Sigmoid colon (tissue), 4 donors: ENCODE data around the gene POP5.

Source experiments
- EP300 ChIP-seq, 4 donors: sonication (generic); formaldehyde crosslinking; IDR thresholded peaks; one replicate each; pipeline ENCODE4 v1.6.1; 2017; ENCODE audit warnings: antibody characterized with exemption in 4 of 4
- POLR2A ChIP-seq, 2 donors: fragments of 450-650 bp; IDR thresholded peaks; one replicate each; pipeline ENCODE4 v1.6.1; 2016; ENCODE audit warnings: antibody characterized with exemption in 2 of 2, mild to moderate bottlenecking in 2 of 2, moderate library complexity in 2 of 2
- POLR2AphosphoS5 ChIP-seq, 4 donors: sonication (generic); formaldehyde crosslinking; IDR thresholded peaks; one replicate each; pipeline ENCODE4 v1.6.1; 2017; ENCODE audit warnings: antibody characterized with exemption in 4 of 4
- TF ChIP-seq, protein P1 (sequence below), 4 experiments: fragments of 450-650 bp in 3 of 4; fragments of 200-600 bp in 1 of 4; IDR thresholded peaks; one replicate each; pipeline ENCODE4 v1.5.1; 2016 to 2019; ENCODE audit warnings: antibody characterized with exemption in 4 of 4, mild to moderate bottlenecking in 3 of 4, moderate library complexity in 2 of 4

DNA sequence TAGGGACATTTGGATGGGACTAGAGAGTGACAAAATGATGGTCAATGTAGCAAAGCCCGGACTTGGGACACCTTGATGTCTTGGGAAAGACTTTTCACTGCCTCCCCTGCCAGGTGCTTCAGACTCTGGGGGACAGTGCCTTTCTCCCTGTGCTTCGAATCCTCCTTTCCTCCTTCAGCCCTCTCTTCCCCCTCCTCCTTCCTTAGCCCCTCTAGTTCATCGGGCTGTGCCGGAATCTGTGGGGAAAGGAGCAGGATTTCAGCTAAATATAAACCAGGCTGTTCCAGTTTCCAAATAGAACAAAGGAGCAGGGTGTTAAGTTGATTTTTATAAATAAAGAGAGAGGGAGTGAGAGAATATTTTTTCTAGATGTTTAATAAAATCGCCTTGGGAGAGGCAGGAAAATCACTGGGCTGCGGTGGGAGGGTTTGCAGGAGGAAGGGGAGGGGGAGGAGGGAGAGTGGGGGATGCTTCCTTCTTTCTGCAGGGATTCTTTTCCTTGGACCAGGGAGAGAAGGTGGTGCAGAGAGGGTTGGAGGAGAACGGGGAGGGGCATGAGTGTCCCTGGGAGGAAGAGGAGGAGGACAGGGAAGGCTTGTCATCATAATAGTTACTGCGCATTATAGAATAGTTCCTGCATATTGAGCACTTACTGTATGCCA lies 37.9 kb upstream of the POP5 start:
- no peak for TF ChIP-seq POLR2AphosphoS5 (IDR thresholded peaks at IDR 0.05)
- TF ChIP-seq, protein P1, sequence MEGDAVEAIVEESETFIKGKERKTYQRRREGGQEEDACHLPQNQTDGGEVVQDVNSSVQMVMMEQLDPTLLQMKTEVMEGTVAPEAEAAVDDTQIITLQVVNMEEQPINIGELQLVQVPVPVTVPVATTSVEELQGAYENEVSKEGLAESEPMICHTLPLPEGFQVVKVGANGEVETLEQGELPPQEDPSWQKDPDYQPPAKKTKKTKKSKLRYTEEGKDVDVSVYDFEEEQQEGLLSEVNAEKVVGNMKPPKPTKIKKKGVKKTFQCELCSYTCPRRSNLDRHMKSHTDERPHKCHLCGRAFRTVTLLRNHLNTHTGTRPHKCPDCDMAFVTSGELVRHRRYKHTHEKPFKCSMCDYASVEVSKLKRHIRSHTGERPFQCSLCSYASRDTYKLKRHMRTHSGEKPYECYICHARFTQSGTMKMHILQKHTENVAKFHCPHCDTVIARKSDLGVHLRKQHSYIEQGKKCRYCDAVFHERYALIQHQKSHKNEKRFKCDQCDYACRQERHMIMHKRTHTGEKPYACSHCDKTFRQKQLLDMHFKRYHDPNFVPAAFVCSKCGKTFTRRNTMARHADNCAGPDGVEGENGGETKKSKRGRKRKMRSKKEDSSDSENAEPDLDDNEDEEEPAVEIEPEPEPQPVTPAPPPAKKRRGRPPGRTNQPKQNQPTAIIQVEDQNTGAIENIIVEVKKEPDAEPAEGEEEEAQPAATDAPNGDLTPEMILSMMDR (IDR thresholded peaks at IDR 0.05) = no peak
- TF ChIP-seq POLR2A (IDR thresholded peaks at IDR 0.05) = no peak
- no peak for TF ChIP-seq EP300 (IDR thresholded peaks at IDR 0.05)
